HepG2 (cell line): ENCODE results near the gene UNG. TPM values are rescaled to one million over a fixed set of nuclear protein-coding genes. Genes with fewer than 3 reads are reported as not detected.

Source experiments
- BATF2 ChIP-seq: sonication (generic); formaldehyde crosslinking; IDR thresholded peaks from 2 replicates; pipeline ENCODE4 v1.8.0; 2022; ENCODE audit warnings: mild to moderate bottlenecking, missing genetic modification reagents, moderate library complexity
- ERF ChIP-seq: IDR thresholded peaks from 2 replicates; pipeline ENCODE4 v1.6.1; 2018; ENCODE audit warnings: missing biosample characterization, missing genetic modification reagents
- GATAD2A ChIP-seq: IDR thresholded peaks from 2 replicates; pipeline ENCODE4 v1.6.1; 2016
- HNF4G ChIP-seq, 2 experiments: sonication (generic) in 1 of 2; formaldehyde crosslinking in 1 of 2; IDR thresholded peaks; 2 replicates each; pipeline versions ENCODE4 v1.4.0 to v1.6.1; 2011 to 2020; ENCODE audit warnings: borderline replicate concordance in 2 of 2, low read depth in 2 of 2, mild to moderate bottlenecking in 2 of 2, low read length in 1 of 2, missing genetic modification reagents in 1 of 2, moderate library complexity in 1 of 2
- PATZ1 ChIP-seq: sonication (generic); formaldehyde crosslinking; IDR thresholded peaks from 2 replicates; pipeline ENCODE4 v1.4.0; 2020; ENCODE audit warnings: missing genetic modification reagents
- PHF21A ChIP-seq: sonication (generic); formaldehyde crosslinking; IDR thresholded peaks from 2 replicates; pipeline ENCODE4 v1.5.0; 2020; ENCODE audit warnings: mild to moderate bottlenecking, missing genetic modification reagents
- PRDM15 ChIP-seq: sonication (generic); formaldehyde crosslinking; IDR thresholded peaks from 2 replicates; pipeline ENCODE4 v1.4.0; 2020; ENCODE audit warnings: missing genetic modification reagents
- REL ChIP-seq: sonication (generic); formaldehyde crosslinking; conservative IDR thresholded peaks from 2 replicates; pipeline ENCODE4 v1.8.0; 2022; ENCODE audit warnings: mild to moderate bottlenecking, missing genetic modification reagents, moderate library complexity
- SNRNP70 ChIP-seq: fragments of 200-400 bp; formaldehyde crosslinking; IDR thresholded peaks from 2 replicates; pipeline ENCODE4 v1.6.1; 2017; ENCODE audit warnings: mild to moderate bottlenecking, low read depth, low read length, moderate library complexity
- THYN1 ChIP-seq: sonication (generic); formaldehyde crosslinking; IDR thresholded peaks from 2 replicates; pipeline ENCODE4 v1.8.1; 2023; ENCODE audit warnings: low read depth, mild to moderate bottlenecking, moderate library complexity, missing genetic modification reagents, borderline replicate concordance
- ZNF225 ChIP-seq: sonication (generic); formaldehyde crosslinking; IDR thresholded peaks from 2 replicates; pipeline ENCODE4 v1.4.0; 2020; ENCODE audit warnings: mild to moderate bottlenecking, missing genetic modification reagents
- ZNF33B ChIP-seq: sonication (generic); formaldehyde crosslinking; IDR thresholded peaks from 2 replicates; pipeline ENCODE4 v1.5.1; 2020; ENCODE audit warnings: mild to moderate bottlenecking, missing genetic modification reagents
- ZNF780A ChIP-seq: sonication (generic); formaldehyde crosslinking; IDR thresholded peaks from 2 replicates; pipeline ENCODE4 v1.8.0; 2022; ENCODE audit warnings: mild to moderate bottlenecking, missing genetic modification reagents, moderate library complexity
- polyA plus RNA-seq, 8 experiments: library from polyadenylated mRNA; depleted of rRNA in 3 of 8; stranded (reverse) in 7 of 8; unstranded in 1 of 8; fragments of >200 nt; fragmentation: Illumina TruSeq in 4 of 8; extraction: Trizol in 4 of 8; gene quantifications; 2 replicates each; pipeline versions ENCODE4 v1.2.1 to v1.2.3, GENCODE V29; 2011 to 2016; ENCODE audit warnings: low read depth in 4 of 8, missing spikeins in 1 of 8, mixed read lengths in 1 of 8; ENCODE audit not compliant: insufficient read depth in 1 of 8
- total RNA-seq, 5 experiments: library from RNA; depleted of rRNA; stranded (reverse); fragments of >200 nt; fragmentation: Illumina TruSeq; extraction: Trizol; gene quantifications; 2 replicates each; pipeline ENCODE4 v1.2.3, GENCODE V29; 2016; ENCODE audit warnings: low read depth in 1 of 5
- TF ChIP-seq, protein P1 (sequence below): sonication (generic); formaldehyde crosslinking; IDR thresholded peaks from 2 replicates; pipeline ENCODE4 v1.5.0; 2020; ENCODE audit warnings: mild to moderate bottlenecking, missing genetic modification reagents
- TF ChIP-seq, protein P2 (sequence below): sonication (generic); formaldehyde crosslinking; IDR thresholded peaks from 2 replicates; pipeline ENCODE4 v1.5.0; 2020; ENCODE audit warnings: mild to moderate bottlenecking, missing genetic modification reagents, moderate library complexity
- TF ChIP-seq, protein P3 (sequence below): sonication (generic); formaldehyde crosslinking; IDR thresholded peaks from 2 replicates; pipeline ENCODE4 v1.5.0; 2020; ENCODE audit warnings: missing genetic modification reagents, mild to moderate bottlenecking, borderline replicate concordance

Gene UNG
- total and polyA plus RNA-seq, 2 of the 13 experiments (the other 11 are each of a cell fraction or from before 2014, with no cell fraction given): 23.3 to 114 TPM

DNA sequence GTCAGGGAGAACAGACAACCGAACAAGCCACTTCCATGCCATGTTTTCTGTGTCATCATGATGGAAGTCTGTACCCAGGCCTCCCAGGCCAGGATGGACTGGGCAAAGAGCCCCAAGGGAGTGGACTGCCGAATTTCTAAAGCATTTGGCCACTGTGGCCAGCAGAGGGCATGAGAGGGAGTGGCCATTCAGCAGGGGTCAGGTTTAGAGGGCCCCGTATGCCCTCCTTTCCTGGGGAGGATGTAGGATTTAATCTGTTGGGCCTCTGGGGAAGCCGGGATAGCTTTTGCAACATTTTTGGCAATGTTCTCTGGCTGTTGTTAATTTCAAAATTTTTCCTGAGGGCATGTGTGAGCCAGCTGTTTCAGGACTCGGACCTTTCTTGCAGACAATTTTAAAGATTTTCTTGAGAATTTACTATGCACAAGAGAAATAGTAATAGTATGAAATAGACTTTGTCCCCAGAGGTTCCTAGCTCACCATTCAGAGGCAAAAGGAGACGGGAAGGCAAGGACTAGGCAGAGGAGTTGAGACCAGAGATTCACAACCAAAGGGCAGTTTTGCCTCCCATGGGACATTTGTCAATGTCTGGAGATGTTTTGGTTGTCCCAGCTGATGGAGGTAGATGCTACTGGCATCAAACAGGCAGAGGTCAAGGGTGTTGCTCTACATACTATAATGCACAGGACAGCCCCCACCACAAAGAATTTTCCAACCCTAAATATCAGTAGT, 37.0 kb downstream of the UNG start (continued):
- TF ChIP-seq PRDM15 (CRISPR knock-in tag): no peak
- TF ChIP-seq, protein P1, sequence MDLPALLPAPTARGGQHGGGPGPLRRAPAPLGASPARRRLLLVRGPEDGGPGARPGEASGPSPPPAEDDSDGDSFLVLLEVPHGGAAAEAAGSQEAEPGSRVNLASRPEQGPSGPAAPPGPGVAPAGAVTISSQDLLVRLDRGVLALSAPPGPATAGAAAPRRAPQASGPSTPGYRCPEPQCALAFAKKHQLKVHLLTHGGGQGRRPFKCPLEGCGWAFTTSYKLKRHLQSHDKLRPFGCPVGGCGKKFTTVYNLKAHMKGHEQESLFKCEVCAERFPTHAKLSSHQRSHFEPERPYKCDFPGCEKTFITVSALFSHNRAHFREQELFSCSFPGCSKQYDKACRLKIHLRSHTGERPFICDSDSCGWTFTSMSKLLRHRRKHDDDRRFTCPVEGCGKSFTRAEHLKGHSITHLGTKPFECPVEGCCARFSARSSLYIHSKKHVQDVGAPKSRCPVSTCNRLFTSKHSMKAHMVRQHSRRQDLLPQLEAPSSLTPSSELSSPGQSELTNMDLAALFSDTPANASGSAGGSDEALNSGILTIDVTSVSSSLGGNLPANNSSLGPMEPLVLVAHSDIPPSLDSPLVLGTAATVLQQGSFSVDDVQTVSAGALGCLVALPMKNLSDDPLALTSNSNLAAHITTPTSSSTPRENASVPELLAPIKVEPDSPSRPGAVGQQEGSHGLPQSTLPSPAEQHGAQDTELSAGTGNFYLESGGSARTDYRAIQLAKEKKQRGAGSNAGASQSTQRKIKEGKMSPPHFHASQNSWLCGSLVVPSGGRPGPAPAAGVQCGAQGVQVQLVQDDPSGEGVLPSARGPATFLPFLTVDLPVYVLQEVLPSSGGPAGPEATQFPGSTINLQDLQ (CRISPR knock-in tag): no peak
- TF ChIP-seq BATF2 (CRISPR knock-in tag): no peak
- TF ChIP-seq ZNF225: no peak
- TF ChIP-seq SNRNP70: no peak
- no peak for TF ChIP-seq ERF (CRISPR knock-in tag)
- TF ChIP-seq, protein P2, sequence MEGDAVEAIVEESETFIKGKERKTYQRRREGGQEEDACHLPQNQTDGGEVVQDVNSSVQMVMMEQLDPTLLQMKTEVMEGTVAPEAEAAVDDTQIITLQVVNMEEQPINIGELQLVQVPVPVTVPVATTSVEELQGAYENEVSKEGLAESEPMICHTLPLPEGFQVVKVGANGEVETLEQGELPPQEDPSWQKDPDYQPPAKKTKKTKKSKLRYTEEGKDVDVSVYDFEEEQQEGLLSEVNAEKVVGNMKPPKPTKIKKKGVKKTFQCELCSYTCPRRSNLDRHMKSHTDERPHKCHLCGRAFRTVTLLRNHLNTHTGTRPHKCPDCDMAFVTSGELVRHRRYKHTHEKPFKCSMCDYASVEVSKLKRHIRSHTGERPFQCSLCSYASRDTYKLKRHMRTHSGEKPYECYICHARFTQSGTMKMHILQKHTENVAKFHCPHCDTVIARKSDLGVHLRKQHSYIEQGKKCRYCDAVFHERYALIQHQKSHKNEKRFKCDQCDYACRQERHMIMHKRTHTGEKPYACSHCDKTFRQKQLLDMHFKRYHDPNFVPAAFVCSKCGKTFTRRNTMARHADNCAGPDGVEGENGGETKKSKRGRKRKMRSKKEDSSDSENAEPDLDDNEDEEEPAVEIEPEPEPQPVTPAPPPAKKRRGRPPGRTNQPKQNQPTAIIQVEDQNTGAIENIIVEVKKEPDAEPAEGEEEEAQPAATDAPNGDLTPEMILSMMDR: peak; percentile 71
- TF ChIP-seq GATAD2A: no peak
- no peak for TF ChIP-seq ZNF780A
- TF ChIP-seq PHF21A: no peak
- TF ChIP-seq HNF4G (IDR thresholded peaks at IDR 0.05; ENCODE audit: borderline replicate concordance, low read depth, low read length): no peak
- no peak for TF ChIP-seq HNF4G (CRISPR knock-in tag; IDR thresholded peaks at IDR 0.05; ENCODE audit: borderline replicate concordance, low read depth)
- no peak for TF ChIP-seq THYN1 (CRISPR knock-in tag)
- TF ChIP-seq, protein P3, sequence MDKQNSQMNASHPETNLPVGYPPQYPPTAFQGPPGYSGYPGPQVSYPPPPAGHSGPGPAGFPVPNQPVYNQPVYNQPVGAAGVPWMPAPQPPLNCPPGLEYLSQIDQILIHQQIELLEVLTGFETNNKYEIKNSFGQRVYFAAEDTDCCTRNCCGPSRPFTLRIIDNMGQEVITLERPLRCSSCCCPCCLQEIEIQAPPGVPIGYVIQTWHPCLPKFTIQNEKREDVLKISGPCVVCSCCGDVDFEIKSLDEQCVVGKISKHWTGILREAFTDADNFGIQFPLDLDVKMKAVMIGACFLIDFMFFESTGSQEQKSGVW (CRISPR knock-in tag): no peak
- 0 out of 2 replicates have a peak, but pooled peaks have one; percentile 35 for TF ChIP-seq PATZ1
- no peak for TF ChIP-seq ZNF33B (CRISPR knock-in tag)
- TF ChIP-seq REL (CRISPR knock-in tag): no peak
